ENCODE data around the gene NEDD9. TPM values are rescaled to one million over a fixed set of nuclear protein-coding genes. Genes with fewer than 3 reads are reported as not detected.

NEDD9 gene
- polyA plus RNA-seq, 1 donor (not counting 4 experiments of a cell fraction or from before 2014, with no cell fraction given) = 3.3 TPM

DNA sequence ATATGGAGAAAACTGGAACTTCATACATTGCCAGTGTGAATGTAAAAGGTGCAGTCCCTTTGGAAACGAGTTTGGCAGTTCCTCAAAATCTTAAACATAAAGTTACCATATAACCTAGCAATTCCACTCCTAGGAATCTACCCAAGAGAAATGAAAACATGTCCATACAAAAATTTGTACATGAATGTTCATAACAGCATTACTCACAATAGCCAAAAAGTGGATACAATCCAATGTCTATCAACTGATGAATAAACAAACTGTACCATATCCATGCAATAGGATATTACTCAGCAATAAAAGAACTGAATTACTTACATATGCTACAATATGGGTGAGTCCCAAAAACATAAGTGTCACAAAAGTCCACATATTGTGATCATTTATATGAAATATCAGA, 72.3 kb downstream of the NEDD9 start:
- H3K4me3 ChIP-seq (ENCODE audit: control insufficient read depth in 2 of 3, extremely low read depth in 1 of 3, insufficient read depth in 2 of 3, low read depth in 1 of 3, low read length in 3 of 3) = no peak overlapping the region
- H4K20me1 ChIP-seq (ENCODE audit: control insufficient read depth, extremely low read depth, insufficient read depth, low read length) = no peaks in the 10 kb centered on the region
- H3K27ac ChIP-seq (ENCODE audit: control insufficient read depth, insufficient read depth, low read length) = peak overlapping the region; percentile 17
- DNase-seq (ENCODE audit: low read depth, low spot score) (peak; percentile 19), FAIRE-seq (peak; percentile 84)
- no peaks in the 10 kb centered on the region for H3K27me3 ChIP-seq (ENCODE audit: control insufficient read depth, extremely low read depth, insufficient read depth, low read length)
- peaks cover 12% of the 10 kb centered on the region for H3K4me1 ChIP-seq (ENCODE audit: control insufficient read depth, extremely low read depth, insufficient read depth, low read length)
- dilution Hi-C loops (cut with MboI; ENCODE audit: extremely low pct_ligation_motif_present, low sequenced_read_pairs) = no loop called here
- no peak overlapping the region for H3K4me2 ChIP-seq (ENCODE audit: control insufficient read depth, extremely low read depth, insufficient read depth, low read depth, low read length)
- no peak overlapping the region for H2AFZ ChIP-seq (ENCODE audit: control insufficient read depth, low read length)
- H3K36me3 ChIP-seq (ENCODE audit: control insufficient read depth in 2 of 2, extremely low read depth in 1 of 2, insufficient read depth in 2 of 2, low read length in 2 of 2) = no peaks in the 10 kb centered on the region
- no peaks in the 10 kb centered on the region for H3K79me2 ChIP-seq (ENCODE audit: control insufficient read depth, insufficient read depth, low read length)
- no peak for TF ChIP-seq EZH2 (IDR thresholded peaks at IDR 0.05; ENCODE audit: low read length)
- TF ChIP-seq CTCF (optimal IDR thresholded peaks at IDR 0.05 in 1 of 3, IDR thresholded peaks at IDR 0.05 in 1 of 3, conservative IDR thresholded peaks at IDR 0.05 in 1 of 3; ENCODE audit: extremely low read depth in 1 of 3, insufficient read depth in 2 of 3, low read length in 3 of 3) = no peak
- no peak overlapping the region for H3K9ac ChIP-seq (ENCODE audit: control insufficient read depth, extremely low read depth, insufficient read depth, low read length)
- H3K9me1 ChIP-seq (ENCODE audit: control insufficient read depth, extremely low read depth, insufficient read depth, low read length) = no peaks in the 10 kb centered on the region
- H3K9me3 ChIP-seq (ENCODE audit: control insufficient read depth, low read depth, low read length) = no peaks in the 10 kb centered on the region

DNA sequence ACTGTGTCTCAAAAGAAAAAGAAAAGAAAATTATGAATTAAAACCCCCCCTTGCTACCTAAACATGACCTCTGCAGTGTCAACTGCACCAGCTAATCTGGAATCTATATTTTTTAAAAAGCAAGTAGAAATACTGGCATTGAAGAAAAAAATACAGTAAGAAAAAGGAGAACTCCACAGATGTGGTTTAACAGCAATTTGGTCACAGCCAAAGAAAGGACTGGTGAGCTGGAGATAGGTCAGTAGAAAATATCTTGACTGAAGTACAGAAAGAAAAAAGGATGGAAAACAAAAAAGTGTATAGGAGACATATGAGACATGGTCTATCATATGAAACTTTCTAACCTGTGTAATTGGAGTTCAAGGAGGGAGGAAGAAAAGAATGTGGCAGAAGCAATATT, 76.9 kb downstream of the NEDD9 start:
- TF ChIP-seq EZH2 (IDR thresholded peaks at IDR 0.05; ENCODE audit: low read length) = no peak
- H3K4me2 ChIP-seq (ENCODE audit: control insufficient read depth, extremely low read depth, insufficient read depth, low read depth, low read length) = no peak overlapping the region
- H3K9me1 ChIP-seq (ENCODE audit: control insufficient read depth, extremely low read depth, insufficient read depth, low read length) = no peaks in the 10 kb centered on the region
- H3K9ac ChIP-seq (ENCODE audit: control insufficient read depth, extremely low read depth, insufficient read depth, low read length) = no peak overlapping the region
- peaks cover under 1% of the 10 kb centered on the region for H3K4me1 ChIP-seq (ENCODE audit: control insufficient read depth, extremely low read depth, insufficient read depth, low read length)
- FAIRE-seq (no peak), DNase-seq (ENCODE audit: low read depth, low spot score) (no peak)
- H3K27ac ChIP-seq (ENCODE audit: control insufficient read depth, insufficient read depth, low read length) = no peak overlapping the region
- H3K4me3 ChIP-seq (ENCODE audit: control insufficient read depth in 2 of 3, extremely low read depth in 1 of 3, insufficient read depth in 2 of 3, low read depth in 1 of 3, low read length in 3 of 3) = no peak overlapping the region
- no peaks in the 10 kb centered on the region for H3K27me3 ChIP-seq (ENCODE audit: control insufficient read depth, extremely low read depth, insufficient read depth, low read length)
- H2AFZ ChIP-seq (ENCODE audit: control insufficient read depth, low read length) = no peak overlapping the region
- no peaks in the 10 kb centered on the region for H3K79me2 ChIP-seq (ENCODE audit: control insufficient read depth, insufficient read depth, low read length)
- no peaks in the 10 kb centered on the region for H4K20me1 ChIP-seq (ENCODE audit: control insufficient read depth, extremely low read depth, insufficient read depth, low read length)
- dilution Hi-C loops (cut with MboI; ENCODE audit: extremely low pct_ligation_motif_present, low sequenced_read_pairs) = no loop called here
- no peaks in the 10 kb centered on the region for H3K36me3 ChIP-seq (ENCODE audit: control insufficient read depth in 2 of 2, extremely low read depth in 1 of 2, insufficient read depth in 2 of 2, low read length in 2 of 2)
- no peaks in the 10 kb centered on the region for H3K9me3 ChIP-seq (ENCODE audit: control insufficient read depth, low read depth, low read length)

GRCh38 chr6:11153447-11153846, 79.0 kb downstream of the NEDD9 start:
- Histone ChIP-seq H3K27me3 (ENCODE audit: control insufficient read depth, extremely low read depth, insufficient read depth, low read length) (no peaks in the 10 kb centered on the region), H3K9ac (ENCODE audit: control insufficient read depth, extremely low read depth, insufficient read depth, low read length) (no peak overlapping the region), H3K4me2 (ENCODE audit: control insufficient read depth, extremely low read depth, insufficient read depth, low read depth, low read length) (no peak overlapping the region), H3K36me3 (ENCODE audit: control insufficient read depth in 2 of 2, extremely low read depth in 1 of 2, insufficient read depth in 2 of 2, low read length in 2 of 2) (no peaks in the 10 kb centered on the region), H4K20me1 (ENCODE audit: control insufficient read depth, extremely low read depth, insufficient read depth, low read length) (no peaks in the 10 kb centered on the region), H2AFZ (ENCODE audit: control insufficient read depth, low read length) (no peak overlapping the region), H3K4me3 (ENCODE audit: control insufficient read depth in 2 of 3, extremely low read depth in 1 of 3, insufficient read depth in 2 of 3, low read depth in 1 of 3, low read length in 3 of 3) (no peak overlapping the region), H3K79me2 (ENCODE audit: control insufficient read depth, insufficient read depth, low read length) (no peaks in the 10 kb centered on the region), H3K4me1 (ENCODE audit: control insufficient read depth, extremely low read depth, insufficient read depth, low read length) (no peaks in the 10 kb centered on the region), H3K27ac (ENCODE audit: control insufficient read depth, insufficient read depth, low read length) (no peak overlapping the region), H3K9me1 (ENCODE audit: control insufficient read depth, extremely low read depth, insufficient read depth, low read length) (no peaks in the 10 kb centered on the region), H3K9me3 (ENCODE audit: control insufficient read depth, low read depth, low read length) (no peaks in the 10 kb centered on the region)
- TF ChIP-seq EZH2 (IDR thresholded peaks at IDR 0.05; ENCODE audit: low read length) (no peak), CTCF (optimal IDR thresholded peaks at IDR 0.05 in 1 of 3, IDR thresholded peaks at IDR 0.05 in 1 of 3, conservative IDR thresholded peaks at IDR 0.05 in 1 of 3; ENCODE audit: extremely low read depth in 1 of 3, insufficient read depth in 2 of 3, low read length in 3 of 3) (no peak)
- FAIRE-seq = peak; percentile 65
- DNase-seq (ENCODE audit: low read depth, low spot score) = no peak
- dilution Hi-C loops (cut with MboI; ENCODE audit: extremely low pct_ligation_motif_present, low sequenced_read_pairs) = no loop called here
